GM19043 (cell line): ENCODE measurements around the gene PKP3.
"Not testable (repeated sequence)": the region's sequence is repeated elsewhere in the genome, so short reads cannot be mapped to it uniquely, and the experiment has no call there.

ENCODE experiments used
- ATAC-seq: cut with Tn5 transposase; IDR thresholded peaks from one replicate; pipeline ENCODE4 v1.9.1; 2021; ENCODE audit warnings: low read depth; ENCODE audit not compliant: unreplicated experiment

The PKP3 gene

GRCh38 chr11:376531-377173 is 17.4 kb upstream of the PKP3 start:
- ATAC-seq = no peak

- no peak for ATAC-seq
Measured at GRCh38 chr11:377174-377865, 16.7 kb upstream of the PKP3 start.

- ATAC-seq = no peak
Measured at GRCh38 chr11:377883-378500, 16.0 kb upstream of the PKP3 start.

GRCh38 chr11:379205-380094 is 14.6 kb upstream of the PKP3 start:
- no peak for ATAC-seq

GRCh38 chr11:380095-380480 is 13.9 kb upstream of the PKP3 start:
- no peak for ATAC-seq

GRCh38 chr11:380491-380890 is 13.5 kb upstream of the PKP3 start:
- no peak for ATAC-seq

GRCh38 chr11:380996-381395 is 13.0 kb upstream of the PKP3 start:
- ATAC-seq = no peak

- no peak for ATAC-seq
Measured at GRCh38 chr11:381501-382072, 12.4 kb upstream of the PKP3 start.

GRCh38 chr11:382081-382629 is 11.9 kb upstream of the PKP3 start:
- no peak for ATAC-seq

GRCh38 chr11:383431-383830 is 10.6 kb upstream of the PKP3 start:
- no peak for ATAC-seq

GRCh38 chr11:384511-384910 is 9.5 kb upstream of the PKP3 start:
- no peak for ATAC-seq

GRCh38 chr11:385594-386351 is 8.2 kb upstream of the PKP3 start:
- ATAC-seq = no peak

- no peak for ATAC-seq
Measured at GRCh38 chr11:386483-386882, 7.5 kb upstream of the PKP3 start.

- ATAC-seq = no peak
Measured at GRCh38 chr11:387193-387793, 6.7 kb upstream of the PKP3 start.

GRCh38 chr11:389369-389768 is 4.6 kb upstream of the PKP3 start:
- ATAC-seq = not testable (repeated sequence)

GRCh38 chr11:390175-390574 is 3.8 kb upstream of the PKP3 start:
- no peak for ATAC-seq

- ATAC-seq = no peak
Measured at GRCh38 chr11:391117-392017, 2.6 kb upstream of the PKP3 start.

- no peak for ATAC-seq
Measured at GRCh38 chr11:392102-392777, 1.8 kb upstream of the PKP3 start.
